Osteoblast (primary cell): ENCODE data around the gene MICAL3. TPM values are rescaled to one million over a fixed set of nuclear protein-coding genes. Genes with fewer than 3 reads are reported as not detected.

ENCODE experiments used
- DNase-seq: peaks from one replicate; pipeline ENCODE4 v3.0.0; 2011; ENCODE audit warnings: low spot score, mixed read lengths; ENCODE audit not compliant: insufficient read length; ENCODE audit errors: missing footprints
- H2AFZ ChIP-seq: 2 replicates; pipeline ENCODE4 v1.6.0; 2011; ENCODE audit warnings: mild to moderate bottlenecking, low read length
- H3K27ac ChIP-seq: 2 replicates; pipeline ENCODE4 v1.5.1; 2011; ENCODE audit warnings: mild to moderate bottlenecking, low read depth, low read length, moderate library complexity
- H3K27me3 ChIP-seq: 2 replicates; pipeline ENCODE4 v1.6.0; 2012; ENCODE audit warnings: mild to moderate bottlenecking, control low read depth, inconsistent platforms, low read length, moderate library complexity; ENCODE audit not compliant: insufficient read depth
- H3K36me3 ChIP-seq: 2 replicates; pipeline ENCODE4 v1.5.1; 2011; ENCODE audit warnings: mild to moderate bottlenecking, low read length, control low read depth, moderate library complexity; ENCODE audit not compliant: insufficient read depth
- H3K4me1 ChIP-seq: 2 replicates; pipeline ENCODE4 v1.5.1; 2011; ENCODE audit warnings: mild to moderate bottlenecking, low read length, control low read depth, moderate library complexity; ENCODE audit not compliant: insufficient read depth
- H3K4me2 ChIP-seq: 2 replicates; pipeline ENCODE4 v1.6.0; 2011; ENCODE audit warnings: mild to moderate bottlenecking, low read length; ENCODE audit not compliant: insufficient read depth
- H3K4me3 ChIP-seq: fragments of 200-600 bp; sonication (generic); 3 replicates; pipeline ENCODE4 v1.5.1; 2012; ENCODE audit warnings: mild to moderate bottlenecking, low read length, inconsistent platforms; ENCODE audit not compliant: insufficient read depth
- H3K79me2 ChIP-seq: 2 replicates; pipeline ENCODE4 v1.6.0; 2012; ENCODE audit warnings: mild to moderate bottlenecking, low read length, control low read depth, inconsistent platforms; ENCODE audit not compliant: insufficient read depth
- H3K9me3 ChIP-seq: 2 replicates; pipeline ENCODE4 v1.5.1; 2011; ENCODE audit warnings: low read depth, low read length, control low read depth
- H4K20me1 ChIP-seq: 2 replicates; pipeline ENCODE4 v1.6.0; 2012; ENCODE audit warnings: mild to moderate bottlenecking, low read length, control low read depth; ENCODE audit not compliant: insufficient read depth
- total RNA-seq: library from RNA; depleted of rRNA; stranded (reverse); fragments of >200 nt; gene quantifications from 2 replicates; pipeline ENCODE4 v1.2.3, GENCODE V29; 2012
- TF ChIP-seq, protein P1 (sequence below): IDR thresholded peaks from 2 replicates; pipeline ENCODE4 v1.5.1; 2011; ENCODE audit warnings: mild to moderate bottlenecking, low read depth, low read length, moderate library complexity; ENCODE audit errors: extremely low read depth

The MICAL3 gene
- total RNA-seq, 1 donor, result 35.1 TPM

DNA sequence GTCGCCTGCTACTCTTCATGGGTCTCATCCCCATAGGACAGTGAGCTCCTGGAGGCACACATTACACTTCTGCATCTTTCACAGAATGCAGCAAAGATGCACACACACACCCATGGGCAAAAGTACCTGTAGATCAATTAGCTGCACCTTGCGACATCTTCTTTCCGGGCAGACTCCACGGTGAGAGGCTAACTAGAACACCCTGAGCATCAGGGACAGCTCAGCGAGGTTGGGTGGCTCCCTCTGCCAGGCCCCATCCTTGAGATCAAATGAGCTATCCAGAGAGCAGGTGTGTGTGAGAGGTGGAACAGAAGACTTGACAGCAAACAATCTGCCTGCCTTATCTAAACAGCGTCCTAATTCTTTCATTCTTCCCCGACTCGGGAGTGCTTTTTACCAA, 154.0 kb downstream of the MICAL3 start:
- no peaks in the 10 kb centered on the region for H3K4me1 ChIP-seq
- no peaks in the 10 kb centered on the region for H3K27me3 ChIP-seq
- no peak for DNase-seq
- H3K4me3 ChIP-seq, result no peak overlapping the region
- H3K27ac ChIP-seq, result no peak overlapping the region
- no peak overlapping the region for H2AFZ ChIP-seq
- TF ChIP-seq, protein P1, sequence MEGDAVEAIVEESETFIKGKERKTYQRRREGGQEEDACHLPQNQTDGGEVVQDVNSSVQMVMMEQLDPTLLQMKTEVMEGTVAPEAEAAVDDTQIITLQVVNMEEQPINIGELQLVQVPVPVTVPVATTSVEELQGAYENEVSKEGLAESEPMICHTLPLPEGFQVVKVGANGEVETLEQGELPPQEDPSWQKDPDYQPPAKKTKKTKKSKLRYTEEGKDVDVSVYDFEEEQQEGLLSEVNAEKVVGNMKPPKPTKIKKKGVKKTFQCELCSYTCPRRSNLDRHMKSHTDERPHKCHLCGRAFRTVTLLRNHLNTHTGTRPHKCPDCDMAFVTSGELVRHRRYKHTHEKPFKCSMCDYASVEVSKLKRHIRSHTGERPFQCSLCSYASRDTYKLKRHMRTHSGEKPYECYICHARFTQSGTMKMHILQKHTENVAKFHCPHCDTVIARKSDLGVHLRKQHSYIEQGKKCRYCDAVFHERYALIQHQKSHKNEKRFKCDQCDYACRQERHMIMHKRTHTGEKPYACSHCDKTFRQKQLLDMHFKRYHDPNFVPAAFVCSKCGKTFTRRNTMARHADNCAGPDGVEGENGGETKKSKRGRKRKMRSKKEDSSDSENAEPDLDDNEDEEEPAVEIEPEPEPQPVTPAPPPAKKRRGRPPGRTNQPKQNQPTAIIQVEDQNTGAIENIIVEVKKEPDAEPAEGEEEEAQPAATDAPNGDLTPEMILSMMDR, result no peak
- peaks cover 56% of the 10 kb centered on the region for H3K36me3 ChIP-seq
- no peaks in the 10 kb centered on the region for H4K20me1 ChIP-seq
- no peak overlapping the region for H3K4me2 ChIP-seq
- H3K9me3 ChIP-seq, result no peaks in the 10 kb centered on the region
- no peaks in the 10 kb centered on the region for H3K79me2 ChIP-seq

- DNase-seq, result peak; percentile 83
- Histone ChIP-seq H3K4me3 (no peak overlapping the region), H4K20me1 (no peaks in the 10 kb centered on the region), H3K4me1 (no peaks in the 10 kb centered on the region), H3K36me3 (peaks cover 61% of the 10 kb centered on the region), H3K9me3 (no peaks in the 10 kb centered on the region), H3K79me2 (no peaks in the 10 kb centered on the region), H3K27me3 (no peaks in the 10 kb centered on the region), H2AFZ (no peak overlapping the region), H3K27ac (no peak overlapping the region), H3K4me2 (no peak overlapping the region)
- TF ChIP-seq, protein P1, result no peak
Measured at GRCh38 chr22:17869285-17870096, 154.9 kb downstream of the MICAL3 start.

GRCh38 chr22:17868771-17869170, 155.6 kb downstream of the MICAL3 start:
- peaks cover 68% of the 10 kb centered on the region for H3K36me3 ChIP-seq
- H3K9me3 ChIP-seq, result no peaks in the 10 kb centered on the region
- TF ChIP-seq, protein P1, result no peak

DNA sequence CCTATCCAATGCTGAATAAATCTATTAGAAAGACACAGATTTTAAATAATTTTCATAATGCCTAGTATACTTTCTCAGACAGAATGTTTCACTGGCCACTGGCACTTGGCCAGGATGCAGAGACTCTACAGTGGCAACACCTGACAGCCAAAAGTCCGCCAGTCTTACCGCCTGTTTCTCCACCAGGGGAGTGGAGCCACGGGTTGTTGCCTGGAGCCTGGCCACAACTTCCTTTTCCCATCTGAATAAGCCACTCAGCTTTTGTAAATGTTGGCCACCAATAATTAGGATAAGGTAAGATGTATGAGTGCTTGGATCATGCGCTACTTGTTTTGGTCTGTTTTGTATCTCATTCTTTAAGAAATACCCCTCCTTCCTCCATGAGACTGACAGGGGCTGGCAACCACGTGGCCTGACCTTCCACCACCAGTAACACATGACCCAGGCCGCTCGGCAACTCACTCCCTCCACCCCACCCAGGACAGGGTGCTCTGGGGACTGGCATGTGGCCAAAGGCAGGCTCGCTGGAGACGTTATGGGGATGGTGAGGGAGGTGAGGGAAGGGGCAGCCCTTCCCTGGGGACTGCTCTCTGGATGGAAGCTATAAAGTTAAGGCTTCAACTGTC, 157.1 kb downstream of the MICAL3 start:
- no peaks in the 10 kb centered on the region for H3K9me3 ChIP-seq
- no peaks in the 10 kb centered on the region for H3K79me2 ChIP-seq
- no peaks in the 10 kb centered on the region for H3K4me1 ChIP-seq
- peaks cover 70% of the 10 kb centered on the region for H3K36me3 ChIP-seq
- no peak overlapping the region for H2AFZ ChIP-seq
- DNase-seq, result peak; percentile 53
- TF ChIP-seq, protein P1, result no peak
- H3K27ac ChIP-seq, result no peak overlapping the region
- no peaks in the 10 kb centered on the region for H3K27me3 ChIP-seq
- H3K4me2 ChIP-seq, result no peak overlapping the region
- no peak overlapping the region for H3K4me3 ChIP-seq
- no peaks in the 10 kb centered on the region for H4K20me1 ChIP-seq

More at GRCh38 chr22:17868771-17869170, 155.6 kb downstream of the MICAL3 start:
- H3K4me2 ChIP-seq, result no peak overlapping the region
- H3K27me3 ChIP-seq, result no peaks in the 10 kb centered on the region
- peak; percentile 25 for DNase-seq
- no peaks in the 10 kb centered on the region for H3K79me2 ChIP-seq
- H3K27ac ChIP-seq, result no peak overlapping the region
- no peak overlapping the region for H2AFZ ChIP-seq
- H4K20me1 ChIP-seq, result no peaks in the 10 kb centered on the region
- H3K4me3 ChIP-seq, result no peak overlapping the region
- no peaks in the 10 kb centered on the region for H3K4me1 ChIP-seq
